Neural cell (in vitro differentiated cells): ENCODE measurements around the gene HSBP1. TPM values are rescaled to one million over a fixed set of nuclear protein-coding genes. Genes with fewer than 3 reads are reported as not detected.

Experiments
- H2AFZ ChIP-seq: fragments of 200-600, 300-800 bp; sonication (generic), shearing (Covaris generic); 2 replicates; pipeline ENCODE4 v1.6.0; 2014; ENCODE audit warnings: low read depth, mild to moderate bottlenecking, antibody characterized with exemption, low read length, moderate library complexity
- H3F3A ChIP-seq: fragments of 200-600 bp; shearing (Covaris generic); 2 replicates; pipeline ENCODE4 v1.6.1; 2016; ENCODE audit warnings: mild to moderate bottlenecking, moderate library complexity, mixed read lengths, antibody characterized with exemption, low read length; ENCODE audit not compliant: insufficient read depth, poor library complexity, severe bottlenecking
- H3K27ac ChIP-seq: fragments of 200-600, 300-800 bp; sonication (generic), shearing (Covaris generic); 2 replicates; pipeline ENCODE4 v1.5.1; 2014; ENCODE audit warnings: mild to moderate bottlenecking, low read length, moderate library complexity
- H3K27me3 ChIP-seq: fragments of 300-800, 200-600 bp; sonication (generic), shearing (Covaris generic); 2 replicates; pipeline ENCODE4 v1.6.0; 2014; ENCODE audit warnings: mild to moderate bottlenecking, low read depth, low read length, moderate library complexity; ENCODE audit not compliant: insufficient read depth
- H3K36me3 ChIP-seq: fragments of 300-800, 200-600 bp; sonication (generic), shearing (Covaris generic); 2 replicates; pipeline ENCODE4 v1.5.1; 2014; ENCODE audit warnings: mild to moderate bottlenecking, antibody characterized with exemption, low read length, moderate library complexity; ENCODE audit not compliant: insufficient read depth
- H3K4me2 ChIP-seq: fragments of 300-800, 200-600 bp; sonication (generic), shearing (Covaris generic); 2 replicates; pipeline ENCODE4 v1.6.0; 2014; ENCODE audit warnings: mild to moderate bottlenecking, low read length
- H3K4me3 ChIP-seq: fragments of 300-800, 200-600 bp; sonication (generic), shearing (Covaris generic); 2 replicates; pipeline ENCODE4 v1.5.1; 2014; ENCODE audit warnings: mild to moderate bottlenecking, low read length, moderate library complexity
- H3K79me2 ChIP-seq: fragments of 200-600 bp; shearing (Covaris generic); replicated peaks from 2 replicates; pipeline ENCODE4 v1.6.0; 2014; ENCODE audit warnings: mild to moderate bottlenecking, low read length, moderate library complexity; ENCODE audit not compliant: insufficient read depth
- H3K9ac ChIP-seq: fragments of 300-800, 200-600 bp; sonication (generic), shearing (Covaris generic); 2 replicates; pipeline ENCODE4 v1.6.1; 2016; ENCODE audit warnings: mild to moderate bottlenecking, low read length, mixed read lengths
- H3K9me2 ChIP-seq: fragments of 200-600 bp; shearing (Covaris generic); 2 replicates; pipeline ENCODE4 v1.6.1; 2016; ENCODE audit warnings: mild to moderate bottlenecking, low read length, mixed read lengths; ENCODE audit not compliant: insufficient read depth
- H3K9me3 ChIP-seq: fragments of 200-600, 300-800 bp; sonication (generic), shearing (Covaris generic); 2 replicates; pipeline ENCODE4 v1.6.1; 2016; ENCODE audit warnings: mild to moderate bottlenecking, mixed run types, low read length, moderate library complexity, mixed read lengths
- H4K20me1 ChIP-seq: fragments of 200-600 bp; shearing (Covaris generic); 2 replicates; pipeline ENCODE4 v1.6.1; 2016; ENCODE audit warnings: mild to moderate bottlenecking, mixed run types; ENCODE audit not compliant: insufficient read depth
- EP300 ChIP-seq: fragments of 450-650 bp; conservative IDR thresholded peaks from 2 replicates; pipeline ENCODE4 v1.6.1; 2014; ENCODE audit warnings: antibody characterized with exemption, mild to moderate bottlenecking, moderate library complexity; ENCODE audit not compliant: poor library complexity, severe bottlenecking
- EZH2 ChIP-seq: fragments of 200-600, 300-800 bp; shearing (Covaris generic), sonication (generic); IDR thresholded peaks from 2 replicates; pipeline ENCODE4 v1.6.1; 2014; ENCODE audit warnings: antibody characterized with exemption, low read length, borderline replicate concordance, mild to moderate bottlenecking; ENCODE audit not compliant: insufficient read depth, poor library complexity, severe bottlenecking
- MXI1 ChIP-seq: fragments of 450-650 bp; conservative IDR thresholded peaks from 2 replicates; pipeline ENCODE4 v1.6.1; 2014; ENCODE audit warnings: antibody characterized with exemption, mild to moderate bottlenecking; ENCODE audit not compliant: poor library complexity, severe bottlenecking
- POLR2AphosphoS5 ChIP-seq: IDR thresholded peaks from 2 replicates; pipeline ENCODE4 v1.6.1; 2012
- RAD21 ChIP-seq: fragments of 450-650 bp; conservative IDR thresholded peaks from 2 replicates; pipeline ENCODE4 v1.6.1; 2014; ENCODE audit warnings: antibody characterized with exemption, mild to moderate bottlenecking, moderate library complexity
- SMC3 ChIP-seq: fragments of 450-650 bp; conservative IDR thresholded peaks from 2 replicates; pipeline ENCODE4 v1.6.1; 2014; ENCODE audit warnings: antibody characterized with exemption, mild to moderate bottlenecking, moderate library complexity; ENCODE audit not compliant: poor library complexity
- TAF1 ChIP-seq: IDR thresholded peaks from 2 replicates; pipeline ENCODE4 v1.6.1; 2012; ENCODE audit warnings: low read depth
- polyA plus RNA-seq: library from polyadenylated mRNA; depleted of rRNA; stranded (reverse); fragments of >200 nt; gene quantifications from 2 replicates; pipeline ENCODE4 v1.2.3, GENCODE V29; 2014
- TF ChIP-seq, protein P1 (sequence below): fragments of 450-650 bp; IDR thresholded peaks from 2 replicates; pipeline ENCODE4 v1.5.1; 2014; ENCODE audit warnings: antibody characterized with exemption, mild to moderate bottlenecking, moderate library complexity; ENCODE audit not compliant: poor library complexity, severe bottlenecking
- TF ChIP-seq, protein P2 (sequence below): IDR thresholded peaks from 2 replicates; pipeline ENCODE4 v1.6.1; 2012; ENCODE audit warnings: borderline replicate concordance

Gene HSBP1
- polyA plus RNA-seq, 1 donor from 2014 or later, result 158 TPM

DNA sequence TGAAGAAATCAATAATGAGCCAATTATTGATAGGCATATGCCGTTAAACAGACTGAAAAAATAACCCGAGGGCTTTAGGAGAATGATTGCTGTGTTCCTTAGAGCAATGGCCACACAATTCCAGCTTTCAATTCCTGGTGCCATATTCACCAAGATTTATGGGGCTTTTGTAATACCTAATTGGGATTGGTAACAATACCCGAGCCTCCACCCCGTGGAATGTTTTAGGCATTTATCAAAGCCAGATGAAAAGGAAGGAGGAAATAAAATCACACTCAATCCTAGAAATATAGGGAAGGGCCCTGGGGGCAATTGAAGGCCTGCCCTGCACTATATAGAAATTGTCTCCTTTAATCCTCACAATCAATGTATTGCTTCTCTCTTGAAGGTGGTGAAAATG, 49.0 kb downstream of the HSBP1 start:
- Histone ChIP-seq H3K4me2 (no peak overlapping the region), H3K9me3 (no peaks in the 10 kb centered on the region)
- no peak for TF ChIP-seq EP300
- no peak for TF ChIP-seq TAF1
- TF ChIP-seq, protein P1, sequence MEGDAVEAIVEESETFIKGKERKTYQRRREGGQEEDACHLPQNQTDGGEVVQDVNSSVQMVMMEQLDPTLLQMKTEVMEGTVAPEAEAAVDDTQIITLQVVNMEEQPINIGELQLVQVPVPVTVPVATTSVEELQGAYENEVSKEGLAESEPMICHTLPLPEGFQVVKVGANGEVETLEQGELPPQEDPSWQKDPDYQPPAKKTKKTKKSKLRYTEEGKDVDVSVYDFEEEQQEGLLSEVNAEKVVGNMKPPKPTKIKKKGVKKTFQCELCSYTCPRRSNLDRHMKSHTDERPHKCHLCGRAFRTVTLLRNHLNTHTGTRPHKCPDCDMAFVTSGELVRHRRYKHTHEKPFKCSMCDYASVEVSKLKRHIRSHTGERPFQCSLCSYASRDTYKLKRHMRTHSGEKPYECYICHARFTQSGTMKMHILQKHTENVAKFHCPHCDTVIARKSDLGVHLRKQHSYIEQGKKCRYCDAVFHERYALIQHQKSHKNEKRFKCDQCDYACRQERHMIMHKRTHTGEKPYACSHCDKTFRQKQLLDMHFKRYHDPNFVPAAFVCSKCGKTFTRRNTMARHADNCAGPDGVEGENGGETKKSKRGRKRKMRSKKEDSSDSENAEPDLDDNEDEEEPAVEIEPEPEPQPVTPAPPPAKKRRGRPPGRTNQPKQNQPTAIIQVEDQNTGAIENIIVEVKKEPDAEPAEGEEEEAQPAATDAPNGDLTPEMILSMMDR, result no peak
- no peak for TF ChIP-seq RAD21
- no peak for TF ChIP-seq POLR2AphosphoS5
- no peak for TF ChIP-seq MXI1
- no peak for TF ChIP-seq EZH2
- TF ChIP-seq, protein P2, sequence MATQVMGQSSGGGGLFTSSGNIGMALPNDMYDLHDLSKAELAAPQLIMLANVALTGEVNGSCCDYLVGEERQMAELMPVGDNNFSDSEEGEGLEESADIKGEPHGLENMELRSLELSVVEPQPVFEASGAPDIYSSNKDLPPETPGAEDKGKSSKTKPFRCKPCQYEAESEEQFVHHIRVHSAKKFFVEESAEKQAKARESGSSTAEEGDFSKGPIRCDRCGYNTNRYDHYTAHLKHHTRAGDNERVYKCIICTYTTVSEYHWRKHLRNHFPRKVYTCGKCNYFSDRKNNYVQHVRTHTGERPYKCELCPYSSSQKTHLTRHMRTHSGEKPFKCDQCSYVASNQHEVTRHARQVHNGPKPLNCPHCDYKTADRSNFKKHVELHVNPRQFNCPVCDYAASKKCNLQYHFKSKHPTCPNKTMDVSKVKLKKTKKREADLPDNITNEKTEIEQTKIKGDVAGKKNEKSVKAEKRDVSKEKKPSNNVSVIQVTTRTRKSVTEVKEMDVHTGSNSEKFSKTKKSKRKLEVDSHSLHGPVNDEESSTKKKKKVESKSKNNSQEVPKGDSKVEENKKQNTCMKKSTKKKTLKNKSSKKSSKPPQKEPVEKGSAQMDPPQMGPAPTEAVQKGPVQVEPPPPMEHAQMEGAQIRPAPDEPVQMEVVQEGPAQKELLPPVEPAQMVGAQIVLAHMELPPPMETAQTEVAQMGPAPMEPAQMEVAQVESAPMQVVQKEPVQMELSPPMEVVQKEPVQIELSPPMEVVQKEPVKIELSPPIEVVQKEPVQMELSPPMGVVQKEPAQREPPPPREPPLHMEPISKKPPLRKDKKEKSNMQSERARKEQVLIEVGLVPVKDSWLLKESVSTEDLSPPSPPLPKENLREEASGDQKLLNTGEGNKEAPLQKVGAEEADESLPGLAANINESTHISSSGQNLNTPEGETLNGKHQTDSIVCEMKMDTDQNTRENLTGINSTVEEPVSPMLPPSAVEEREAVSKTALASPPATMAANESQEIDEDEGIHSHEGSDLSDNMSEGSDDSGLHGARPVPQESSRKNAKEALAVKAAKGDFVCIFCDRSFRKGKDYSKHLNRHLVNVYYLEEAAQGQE, result no peak
- no peak for TF ChIP-seq SMC3

DNA sequence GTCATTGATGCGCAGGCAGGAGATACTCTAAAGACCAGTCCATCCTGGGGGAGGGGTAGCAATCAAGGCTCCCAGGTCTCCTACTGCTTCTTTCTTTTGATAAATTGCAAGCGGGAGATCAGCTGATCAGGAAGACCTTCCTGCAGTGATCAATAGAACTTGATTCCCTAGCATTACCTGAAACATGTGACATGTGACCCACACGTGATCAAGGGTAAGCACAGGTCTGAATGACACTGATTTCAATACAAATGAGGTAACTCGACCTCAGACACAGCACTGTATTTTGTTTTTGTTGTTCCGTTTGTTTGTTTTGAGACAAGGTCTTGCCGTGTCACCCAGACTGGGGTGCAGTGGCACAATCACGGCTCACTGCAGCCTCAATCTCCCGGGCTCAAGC, 51.5 kb downstream of the HSBP1 start:
- Histone ChIP-seq H3F3A (no peaks in the 10 kb centered on the region), H3K27me3 (no peaks in the 10 kb centered on the region), H3K27ac (no peak overlapping the region), H3K9me2 (no peaks in the 10 kb centered on the region), H3K79me2 (no peaks in the 10 kb centered on the region), H2AFZ (no peak overlapping the region), H3K4me2 (no peak overlapping the region), H3K9ac (no peak overlapping the region), H3K9me3 (no peaks in the 10 kb centered on the region), H3K36me3 (no peaks in the 10 kb centered on the region), H4K20me1 (no peaks in the 10 kb centered on the region), H3K4me3 (no peak overlapping the region)
- TF ChIP-seq MXI1, result no peak
- TF ChIP-seq EZH2, result no peak
- no peak for TF ChIP-seq EP300
- TF ChIP-seq, protein P2, result no peak

More for the DNA sequence above, 49.0 kb downstream of the HSBP1 start:
- Histone ChIP-seq H2AFZ (no peak overlapping the region), H3F3A (no peaks in the 10 kb centered on the region), H3K27me3 (no peaks in the 10 kb centered on the region), H3K9ac (no peak overlapping the region), H4K20me1 (no peaks in the 10 kb centered on the region), H3K27ac (no peak overlapping the region), H3K4me3 (no peak overlapping the region), H3K79me2 (no peaks in the 10 kb centered on the region), H3K36me3 (no peaks in the 10 kb centered on the region), H3K9me2 (no peaks in the 10 kb centered on the region)
